SK-N-SH (cell line): Measurements from ENCODE around the gene ZNF573. TPM values are rescaled to one million over a fixed set of nuclear protein-coding genes. Genes with fewer than 3 reads are reported as not detected.

ENCODE experiments used
- CTCF ChIA-PET: fragments of 300-600, 350-600 bp; formaldehyde crosslinking; extraction: SDS; loops from one replicate; lab custom pipeline; 2021; lab: Yijun Ruan, JAX
- POLR2A ChIA-PET: fragments of 350-600 bp; sonication (Branson Sonifier 250); formaldehyde crosslinking; extraction: SDS; loops from one replicate; lab custom pipeline; 2020; ENCODE audit warnings: antibody characterized with exemption, inconsistent platforms; lab: Yijun Ruan, JAX
- DNase-seq: peaks from one replicate; pipeline ENCODE4 v3.0.0; 2012
- H2AFZ ChIP-seq: fragments of 200-600 bp; sonication (generic); 2 replicates; pipeline ENCODE4 v1.8.1; 2016; ENCODE audit warnings: antibody characterized with exemption, mild to moderate bottlenecking, low read depth
- H3F3A ChIP-seq: fragments of 200-600 bp; sonication (generic); replicated peaks from 2 replicates; pipeline ENCODE3; 2016; ENCODE audit warnings: antibody characterized with exemption, mild to moderate bottlenecking; ENCODE audit not compliant: insufficient read depth
- H3K27ac ChIP-seq, 2 experiments: fragments of 200-500 bp in 1 of 2; fragments of 200-600 bp in 1 of 2; sonication (Bioruptor generic) in 1 of 2; sonication (generic), shearing (Covaris generic) in 1 of 2; 2 replicates each; pipeline versions ENCODE4 v1.5.1 to v1.6.1; 2014 to 2016; ENCODE audit warnings: low read depth in 2 of 2, inconsistent platforms in 1 of 2, low read length in 1 of 2, mild to moderate bottlenecking in 1 of 2, mixed read lengths in 1 of 2
- H3K27me3 ChIP-seq: fragments of 200-600 bp; sonication (generic), shearing (Covaris generic); 2 replicates; pipeline ENCODE4 v1.6.1; 2016; ENCODE audit warnings: mixed run types; ENCODE audit not compliant: insufficient read depth
- H3K36me3 ChIP-seq, 2 experiments: fragments of 200-500 bp in 1 of 2; fragments of 200-600 bp in 1 of 2; sonication (Bioruptor generic) in 1 of 2; sonication (generic) in 1 of 2; replicated peaks in 1 of 2; 2 replicates each; pipeline versions ENCODE3 to v1.5.1; 2014 to 2016; ENCODE audit warnings: low read length in 1 of 2, mild to moderate bottlenecking in 1 of 2; ENCODE audit not compliant: insufficient read depth in 2 of 2, control insufficient read depth in 1 of 2
- H3K4me1 ChIP-seq, 2 experiments: fragments of 200-500 bp in 1 of 2; fragments of 200-600 bp in 1 of 2; sonication (Bioruptor generic) in 1 of 2; sonication (generic), shearing (Covaris generic) in 1 of 2; 2 replicates each; pipeline versions ENCODE4 v1.5.1 to v1.6.1; 2014 to 2016; ENCODE audit warnings: low read depth in 1 of 2, low read length in 1 of 2, mixed run types in 1 of 2; ENCODE audit not compliant: insufficient read depth in 2 of 2, control insufficient read depth in 1 of 2
- H3K4me2 ChIP-seq: fragments of 200-600 bp; sonication (generic), shearing (Covaris generic); 2 replicates; pipeline ENCODE4 v1.6.1; 2017; ENCODE audit warnings: mixed run types
- H3K4me3 ChIP-seq, 2 experiments: fragments of 200-500 bp in 1 of 2; fragments of 200-600 bp in 1 of 2; sonication (Bioruptor generic) in 1 of 2; sonication (generic), shearing (Covaris generic) in 1 of 2; 2 replicates each; pipeline versions ENCODE4 v1.5.1 to v1.8.1; 2014 to 2016; ENCODE audit warnings: low read depth in 2 of 2, inconsistent platforms in 1 of 2, low read length in 1 of 2, mild to moderate bottlenecking in 1 of 2, mixed read lengths in 1 of 2, moderate library complexity in 1 of 2
- H3K79me2 ChIP-seq: fragments of 200-600 bp; sonication (generic); 2 replicates; pipeline ENCODE4 v1.8.1; 2017; ENCODE audit warnings: mild to moderate bottlenecking; ENCODE audit not compliant: insufficient read depth
- H3K9ac ChIP-seq: fragments of 200-600 bp; sonication (generic); 2 replicates; pipeline ENCODE4 v1.6.1; 2017; ENCODE audit warnings: mixed run types
- H3K9me2 ChIP-seq: fragments of 200-600 bp; sonication (generic); 2 replicates; pipeline ENCODE4 v1.6.1; 2017; ENCODE audit warnings: mixed run types
- H3K9me3 ChIP-seq: fragments of 200-600 bp; sonication (generic); 2 replicates; pipeline ENCODE4 v1.6.1; 2017; ENCODE audit warnings: mixed run types, mild to moderate bottlenecking, moderate library complexity
- H4K20me1 ChIP-seq: fragments of 200-600 bp; sonication (generic); 2 replicates; pipeline ENCODE4 v1.6.1; 2017; ENCODE audit warnings: mild to moderate bottlenecking, mixed run types; ENCODE audit not compliant: insufficient read depth
- CHD2 ChIP-seq: fragments of 150-350 bp; IDR thresholded peaks from 2 replicates; pipeline ENCODE4 v1.6.1; 2018; ENCODE audit warnings: low read length; ENCODE audit not compliant: partially characterized antibody
- ELF1 ChIP-seq: IDR thresholded peaks from 2 replicates; pipeline ENCODE4 v1.4.0; 2012
- FOSL2 ChIP-seq: IDR thresholded peaks from 2 replicates; pipeline ENCODE4 v1.4.0; 2012; ENCODE audit warnings: low read depth, mild to moderate bottlenecking, moderate library complexity, borderline replicate concordance
- FOXJ3 ChIP-seq: sonication (generic); formaldehyde crosslinking; IDR thresholded peaks from 2 replicates; pipeline ENCODE4 v1.5.1; 2020; ENCODE audit warnings: mild to moderate bottlenecking, missing genetic modification reagents
- GABPA ChIP-seq: IDR thresholded peaks from 2 replicates; pipeline ENCODE4 v1.4.0; 2012; ENCODE audit warnings: low read depth, mild to moderate bottlenecking
- IRF3 ChIP-seq: fragments of 150-350 bp; IDR thresholded peaks from 2 replicates; pipeline ENCODE4 v1.6.1; 2016; ENCODE audit warnings: mild to moderate bottlenecking, low read depth, low read length
- JUND ChIP-seq: IDR thresholded peaks from 2 replicates; pipeline ENCODE4 v1.4.0; 2012
- MAX ChIP-seq: IDR thresholded peaks from 2 replicates; pipeline ENCODE4 v1.4.0; 2012; ENCODE audit warnings: low read depth
- POLR2AphosphoS5 ChIP-seq: IDR thresholded peaks from 2 replicates; pipeline ENCODE4 v1.6.1; 2012; ENCODE audit warnings: low read depth, low read length
- RCOR1 ChIP-seq: fragments of 150-350 bp; IDR thresholded peaks from 2 replicates; pipeline ENCODE4 v1.6.1; 2017; ENCODE audit warnings: antibody characterized with exemption, low read length
- REST ChIP-seq: IDR thresholded peaks from 2 replicates; pipeline ENCODE4 v1.6.1; 2012; ENCODE audit warnings: mild to moderate bottlenecking, low read depth, low read length, moderate library complexity
- RFX5 ChIP-seq: IDR thresholded peaks from 2 replicates; pipeline ENCODE4 v1.6.1; 2012; ENCODE audit warnings: mild to moderate bottlenecking, improper control_type of control experiment, low read length
- RXRA ChIP-seq: IDR thresholded peaks from 2 replicates; pipeline ENCODE4 v1.4.0; 2012; ENCODE audit warnings: low read depth, mild to moderate bottlenecking, borderline replicate concordance
- TCF12 ChIP-seq: IDR thresholded peaks from 2 replicates; pipeline ENCODE4 v1.4.0; 2012
- TEAD4 ChIP-seq: IDR thresholded peaks from 2 replicates; pipeline ENCODE4 v1.4.0; 2012; ENCODE audit warnings: mild to moderate bottlenecking, borderline replicate concordance; ENCODE audit not compliant: insufficient read depth
- YY1 ChIP-seq: IDR thresholded peaks from 2 replicates; pipeline ENCODE4 v1.4.0; 2012; ENCODE audit warnings: low read depth, mild to moderate bottlenecking
- ZBTB33 ChIP-seq: IDR thresholded peaks from 2 replicates; pipeline ENCODE4 v1.4.0; 2012; ENCODE audit warnings: low read depth, borderline replicate concordance
- WGBS: methylation state at CpG from one replicate; pipeline ENCODE4 v1.1.6; 2017; ENCODE audit warnings: low lambda C conversion rate; 5-methylcytosine and 5-hydroxymethylcytosine counted together
- polyA plus RNA-seq, 3 experiments: library from polyadenylated mRNA; depleted of rRNA; stranded (reverse); fragments of >200 nt; gene quantifications; 2 replicates each; pipeline ENCODE4 v1.2.3, GENCODE V29; 2012

Gene ZNF573
- polyA plus RNA-seq, 1 of the 3 experiments (the other 2 are of a cell fraction), result 1.3 TPM

- Histone ChIP-seq H3K36me3 (no peaks in the 10 kb centered on the region), H3K4me3 (no peak overlapping the region), H3K27me3 (no peaks in the 10 kb centered on the region), H3K9me2 (no peaks in the 10 kb centered on the region), H3K79me2 (no peaks in the 10 kb centered on the region), H3K4me1 (no peaks in the 10 kb centered on the region)
- WGBS, result 48% methylated on average over 5 of the region's 5 CpGs
- DNase-seq, result no peak
- TF ChIP-seq RFX5 (no peak), FOSL2 (no peak), IRF3 (no peak), CHD2 (no peak), REST (no peak), ZBTB33 (no peak), YY1 (no peak), RXRA (no peak), TEAD4 (no peak), FOXJ3 (CRISPR knock-in tag) (no peak), RCOR1 (no peak), JUND (no peak), TCF12 (no peak), MAX (no peak), ELF1 (no peak), POLR2AphosphoS5 (no peak), GABPA (no peak)
- TF ChIP-seq, all 33 proteins: peak for 0
- Histone ChIP-seq H3F3A (no peaks in the 10 kb centered on the region), H3K27ac (no peak overlapping the region), H3K9ac (no peak overlapping the region), H3K9me3 (peaks cover 12% of the 10 kb centered on the region; the same call in 1 of the 2 replicates), H3K4me2 (no peak overlapping the region), H2AFZ (no peak overlapping the region), H4K20me1 (no peaks in the 10 kb centered on the region)
- ChIA-PET POLR2A (no interaction called here), CTCF (no interaction called here)
These were observed 30.0 kb upstream of the ZNF573 start for GRCh38 chr19:37809366-37809765.
